SKM-1 (cell line): ENCODE data around the gene GIMAP5.

ENCODE experiments used
- DNase-seq: peaks from one replicate; lab custom pipeline; 2025; ENCODE audit not compliant: unreplicated experiment; lab: John Stamatoyannopoulos, UW

GIMAP5 gene

DNA sequence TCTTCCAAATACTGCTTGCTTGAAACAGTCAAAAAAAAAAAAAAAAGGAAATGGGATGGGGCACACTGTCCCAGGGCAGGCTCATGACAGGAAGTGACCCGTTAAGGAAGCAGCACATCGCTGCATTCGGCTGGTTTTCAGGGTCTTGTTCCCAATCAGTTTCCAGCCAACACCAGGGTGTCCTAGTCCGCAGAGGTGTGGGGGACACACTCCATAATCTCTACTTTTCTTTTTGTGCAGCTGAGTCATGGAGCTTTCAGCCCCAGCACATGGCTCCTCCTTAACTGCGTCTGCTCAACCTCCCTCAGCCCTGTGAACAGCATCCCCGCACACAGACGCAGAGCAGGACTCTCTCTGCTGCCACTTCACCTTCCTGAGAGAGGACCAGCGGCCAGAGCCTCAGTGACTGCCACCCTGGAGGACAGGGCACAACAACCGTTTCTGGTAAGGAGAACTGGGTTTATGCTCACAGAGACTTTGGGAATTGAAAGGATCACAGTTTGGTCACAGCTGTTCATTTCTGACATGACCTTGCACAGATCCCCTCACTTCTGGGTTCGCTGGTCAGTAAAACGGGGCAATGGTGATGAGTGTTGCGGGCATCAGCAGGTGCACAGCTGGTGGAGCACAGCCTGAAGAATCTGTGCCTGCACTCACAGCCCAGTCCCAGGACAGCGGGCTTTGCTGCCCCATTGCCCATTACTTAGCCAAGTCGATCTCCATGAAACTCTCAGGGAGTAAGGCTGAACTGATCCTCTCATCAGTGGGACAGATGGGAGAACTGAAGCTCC, at the start of gene GIMAP5:
Gene GIMAP5 (plus strand): TSS at position 154 of the 791 bp plus-strand sequence. CDS start 3,467 bp downstream, outside the sequence.
- no peak for DNase-seq

DNA sequence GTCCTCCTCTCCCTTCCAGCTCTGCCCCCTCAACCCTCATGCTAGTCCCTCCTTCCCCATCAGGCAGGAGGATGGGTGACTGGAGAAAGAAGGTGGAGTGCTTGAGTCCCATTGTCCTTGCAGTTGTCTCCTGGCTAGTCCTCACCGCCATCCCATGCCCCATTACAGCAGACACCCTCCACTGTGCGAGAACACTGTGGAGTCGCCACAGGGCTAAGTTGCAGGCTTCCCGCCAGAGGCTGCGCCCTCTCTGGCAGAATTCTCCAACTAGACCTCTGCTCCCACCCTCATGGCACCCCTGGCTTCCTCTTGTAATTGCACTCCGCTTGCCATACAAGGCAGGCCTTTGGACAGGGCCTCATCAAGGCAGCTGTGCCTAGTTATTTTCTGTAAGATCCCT, 48.6 kb upstream of the GIMAP5 start:
- DNase-seq, result no peak

DNA sequence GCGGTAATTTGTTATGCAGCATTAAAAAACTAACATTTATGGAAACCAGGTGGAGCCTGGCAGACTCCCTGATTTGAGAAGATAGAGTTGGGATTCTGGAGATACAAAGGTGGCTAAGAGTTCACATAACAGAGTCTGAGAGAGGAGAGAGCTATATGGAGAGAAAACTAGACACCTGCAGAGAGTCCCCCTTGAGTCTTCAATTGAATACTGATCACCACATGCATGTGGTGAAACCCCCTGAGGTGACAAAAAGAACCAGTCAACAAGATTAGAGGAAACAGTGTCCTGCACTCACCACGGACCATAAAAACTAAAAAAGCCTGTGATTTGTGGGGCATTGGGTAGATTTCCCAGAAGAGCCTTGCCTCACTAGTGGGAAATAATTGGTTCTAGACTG, 41.6 kb upstream of the GIMAP5 start:
- no peak for DNase-seq

DNA sequence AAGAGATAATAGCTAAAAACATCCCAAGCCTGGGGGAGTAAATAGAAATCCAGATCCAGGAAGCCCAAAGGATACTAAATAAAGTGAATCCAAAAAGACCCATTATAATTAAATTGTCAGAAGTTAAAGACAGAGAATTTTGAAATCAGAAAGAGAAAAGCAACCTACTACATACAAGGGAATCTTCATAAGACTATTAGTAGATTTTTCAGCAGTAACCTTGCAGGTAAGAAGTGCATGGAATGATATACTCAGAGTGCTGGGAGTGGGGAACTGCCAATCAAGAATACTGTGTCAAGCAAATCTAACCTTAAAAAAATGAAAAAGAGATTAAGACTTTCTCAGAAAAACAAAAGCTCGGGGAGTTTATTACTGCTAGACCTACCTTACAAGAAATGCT, 34.0 kb upstream of the GIMAP5 start:
- no peak for DNase-seq

DNA sequence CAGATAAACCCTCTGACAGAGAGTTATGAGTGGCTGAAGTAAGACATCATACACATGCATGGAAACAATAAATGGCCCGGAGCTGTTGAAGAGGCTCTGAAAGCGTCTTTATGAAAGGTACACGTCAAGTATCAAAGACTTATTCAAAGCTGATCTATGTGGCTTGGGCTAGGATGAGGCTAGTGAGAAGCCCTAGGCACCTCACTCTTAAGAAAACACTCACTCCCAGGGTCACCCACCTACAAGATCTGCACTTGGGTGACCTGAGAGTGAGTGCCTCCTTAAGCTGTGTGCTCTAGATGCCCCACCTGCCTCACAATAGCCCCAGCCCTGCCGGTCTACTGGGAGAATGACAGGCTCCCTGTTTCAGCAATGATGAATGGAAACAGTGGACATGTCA, 21.9 kb upstream of the GIMAP5 start:
- no peak for DNase-seq

DNA sequence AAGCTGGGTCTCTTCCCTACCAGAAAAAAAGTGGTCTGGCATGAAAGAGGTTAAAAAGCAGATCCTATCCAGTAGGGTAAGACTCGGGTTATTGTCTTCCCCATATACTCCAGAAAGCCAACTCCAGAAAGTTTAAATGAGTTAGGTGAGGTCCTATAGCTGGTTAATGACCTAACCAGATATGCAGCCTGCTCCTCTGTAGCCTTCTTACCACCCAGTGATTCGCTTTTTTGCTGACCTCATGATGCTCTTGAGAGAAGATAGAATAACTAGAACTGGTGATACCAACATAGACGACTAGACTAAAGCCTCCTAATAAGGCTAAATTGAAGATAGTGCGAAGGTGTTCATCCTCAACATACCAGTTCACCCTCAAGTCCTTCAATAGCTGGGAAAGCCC, 21.5 kb upstream of the GIMAP5 start:
- DNase-seq, result no peak

DNA sequence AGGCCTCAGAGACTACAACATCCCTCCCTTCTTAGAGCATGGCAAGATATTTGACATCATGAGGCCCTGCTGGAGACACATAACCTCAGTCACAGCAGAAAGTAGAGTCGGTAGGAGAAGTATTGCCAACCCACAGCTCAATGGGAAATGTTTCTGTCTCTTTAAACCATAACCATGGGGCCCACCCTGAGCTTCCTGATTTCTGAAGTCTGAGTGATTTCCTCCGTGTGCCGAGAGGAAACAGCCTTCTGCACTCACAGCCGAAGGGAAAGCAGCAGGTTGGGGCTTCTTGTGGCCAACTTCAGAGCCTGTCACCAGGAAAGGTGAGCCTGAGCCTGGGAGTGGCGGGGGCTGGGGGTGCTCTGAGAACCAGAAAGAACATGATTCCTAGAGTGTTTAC, 20.9 kb upstream of the GIMAP5 start, which contains the start of gene GIMAP1:
Gene GIMAP1 (plus strand): TSS at position 246 of the 400 bp plus-strand sequence. CDS start 2,435 bp downstream, outside the sequence.
- peak; percentile 11 for DNase-seq

DNA sequence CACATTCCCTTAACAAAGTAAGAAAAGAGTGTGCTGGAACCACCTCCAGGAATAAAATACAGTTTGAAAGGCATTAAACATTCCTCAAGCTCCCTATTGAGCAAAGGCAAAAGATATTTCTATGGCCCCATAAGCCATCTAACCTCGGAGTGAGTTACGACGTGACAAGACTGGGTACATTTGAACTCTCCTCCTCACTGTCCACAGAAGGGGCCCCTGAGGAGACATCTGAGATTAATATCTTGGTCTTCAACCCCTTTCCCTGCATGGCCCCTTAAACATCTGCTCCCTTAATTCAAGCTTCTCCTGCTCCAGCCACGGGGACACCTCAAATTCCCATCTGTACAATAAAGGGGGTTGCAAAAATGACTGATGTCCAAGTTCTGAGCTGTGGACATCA, 20.3 kb upstream of the GIMAP5 start:
- no peak for DNase-seq

DNA sequence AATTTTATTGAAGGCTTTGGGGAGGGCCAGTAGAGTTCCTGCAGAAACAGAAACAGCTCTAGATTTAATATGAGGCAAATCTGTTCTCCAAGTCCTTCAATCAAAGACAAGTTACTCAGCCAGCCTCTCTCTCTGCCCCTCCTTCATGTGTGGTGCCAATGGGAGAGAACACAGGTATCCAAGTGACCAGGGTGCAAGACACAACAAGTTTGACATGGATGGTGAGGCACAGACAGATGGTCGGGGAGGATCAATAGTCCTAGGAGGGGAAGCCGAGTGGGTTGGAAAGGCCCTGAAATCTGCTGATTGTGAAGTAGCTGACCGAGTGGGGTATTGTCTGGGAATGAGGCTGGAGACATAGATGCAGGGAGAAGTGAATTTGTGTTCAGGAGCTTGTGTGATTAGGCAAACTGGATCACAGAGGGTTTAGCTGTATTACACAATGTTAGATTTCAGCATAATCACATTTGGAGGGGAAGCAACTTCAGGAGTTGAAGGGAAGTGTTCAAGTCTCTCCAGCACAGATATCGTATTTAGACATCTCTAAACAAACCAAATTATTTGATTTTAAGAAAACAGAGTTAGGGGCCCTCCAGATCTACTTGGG, 19.3 kb upstream of the GIMAP5 start:
- peak; percentile 1 for DNase-seq

DNA sequence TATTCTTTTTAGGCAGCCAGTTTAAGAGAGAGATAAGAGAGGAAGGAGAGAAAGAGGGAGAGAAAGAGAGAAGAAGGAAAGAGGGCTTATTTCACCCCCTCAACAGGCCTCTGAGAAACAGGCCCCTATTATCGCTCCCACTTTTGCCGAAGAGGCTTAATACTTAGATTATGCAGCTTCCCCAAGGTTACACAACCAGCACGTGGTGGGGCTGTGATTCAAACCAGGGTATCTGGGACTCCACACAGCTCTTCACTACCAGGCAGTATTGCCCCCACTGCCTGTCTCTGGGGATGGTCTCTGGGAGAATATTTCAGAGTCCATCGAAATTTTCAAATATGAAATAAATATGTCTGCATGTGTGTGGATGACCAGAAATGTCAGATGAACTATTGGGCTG, 17.8 kb upstream of the GIMAP5 start:
- no peak for DNase-seq

DNA sequence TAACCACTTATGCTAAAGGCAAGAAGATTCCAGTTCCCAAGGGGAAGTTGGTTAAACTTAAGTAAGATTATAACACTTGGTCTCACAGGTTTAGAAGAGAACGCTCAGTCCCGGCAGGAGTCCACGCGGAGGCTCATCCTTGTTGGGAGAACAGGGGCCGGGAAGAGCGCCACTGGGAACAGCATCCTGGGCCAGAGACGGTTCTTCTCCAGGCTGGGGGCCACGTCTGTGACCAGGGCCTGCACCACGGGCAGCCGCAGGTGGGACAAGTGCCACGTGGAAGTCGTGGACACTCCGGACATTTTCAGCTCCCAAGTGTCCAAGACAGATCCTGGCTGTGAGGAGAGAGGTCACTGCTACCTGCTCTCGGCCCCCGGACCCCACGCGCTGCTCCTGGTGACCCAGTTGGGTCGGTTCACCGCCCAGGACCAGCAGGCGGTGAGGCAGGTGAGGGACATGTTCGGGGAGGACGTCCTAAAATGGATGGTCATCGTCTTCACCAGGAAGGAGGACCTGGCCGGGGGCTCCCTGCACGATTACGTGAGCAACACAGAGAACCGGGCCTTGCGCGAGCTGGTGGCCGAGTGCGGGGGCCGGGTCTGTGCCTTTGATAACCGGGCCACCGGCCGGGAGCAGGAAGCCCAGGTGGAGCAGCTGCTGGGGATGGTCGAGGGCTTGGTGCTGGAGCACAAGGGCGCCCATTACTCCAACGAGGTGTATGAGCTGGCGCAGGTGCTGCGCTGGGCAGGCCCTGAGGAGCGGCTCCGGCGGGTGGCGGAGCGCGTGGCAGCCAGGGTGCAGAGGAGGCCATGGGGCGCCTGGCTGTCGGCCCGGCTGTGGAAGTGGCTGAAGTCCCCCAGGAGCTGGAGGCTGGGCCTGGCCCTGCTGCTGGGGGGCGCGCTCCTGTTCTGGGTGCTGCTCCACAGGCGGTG, 17.0 kb upstream of the GIMAP5 start:
- DNase-seq, result no peak

DNA sequence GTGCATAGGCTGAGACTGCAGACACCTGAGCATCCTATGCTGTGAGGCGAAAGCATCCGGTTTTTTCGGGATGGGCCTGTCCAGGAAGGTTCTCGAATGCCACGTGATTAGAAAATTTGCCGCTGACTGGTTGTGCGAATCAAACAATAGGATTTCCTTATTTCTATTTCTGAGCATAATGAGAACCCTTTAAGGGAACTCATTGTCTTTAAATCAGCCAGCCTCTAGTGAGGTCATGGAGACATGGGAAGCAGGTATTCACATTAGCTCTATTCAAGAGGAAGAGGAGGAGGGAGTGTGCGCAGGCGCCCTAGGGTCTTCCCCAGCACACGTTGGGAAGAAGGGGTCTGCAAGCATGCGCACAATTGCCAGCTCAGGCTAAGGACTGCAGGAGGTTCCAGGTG, 15.2 kb upstream of the GIMAP5 start:
- no peak for DNase-seq

DNA sequence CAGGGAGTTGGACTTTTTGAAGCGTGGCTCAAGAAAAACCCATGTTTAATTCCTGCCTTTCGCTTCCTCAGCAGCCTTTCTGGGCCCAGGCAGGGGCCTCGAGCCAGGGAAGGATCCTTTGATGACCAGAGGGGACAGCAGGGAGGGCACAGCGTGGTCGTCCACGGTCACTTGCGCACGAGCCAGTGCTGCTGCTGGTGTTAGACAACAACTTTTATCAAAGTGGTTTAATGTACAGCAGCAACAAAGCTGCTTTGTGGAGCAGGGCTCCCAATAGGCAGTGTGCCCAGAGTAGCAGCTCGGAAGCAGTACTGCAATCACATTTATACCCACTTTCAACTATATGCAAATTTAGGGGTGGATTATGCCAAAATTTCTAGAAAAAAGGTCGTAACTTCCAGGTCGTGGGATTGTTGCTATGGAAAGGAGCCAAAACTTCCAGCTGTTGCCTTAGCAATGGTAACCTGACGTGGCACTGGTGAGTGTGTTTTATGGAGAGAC, 14.7 kb upstream of the GIMAP5 start:
- no peak for DNase-seq

DNA sequence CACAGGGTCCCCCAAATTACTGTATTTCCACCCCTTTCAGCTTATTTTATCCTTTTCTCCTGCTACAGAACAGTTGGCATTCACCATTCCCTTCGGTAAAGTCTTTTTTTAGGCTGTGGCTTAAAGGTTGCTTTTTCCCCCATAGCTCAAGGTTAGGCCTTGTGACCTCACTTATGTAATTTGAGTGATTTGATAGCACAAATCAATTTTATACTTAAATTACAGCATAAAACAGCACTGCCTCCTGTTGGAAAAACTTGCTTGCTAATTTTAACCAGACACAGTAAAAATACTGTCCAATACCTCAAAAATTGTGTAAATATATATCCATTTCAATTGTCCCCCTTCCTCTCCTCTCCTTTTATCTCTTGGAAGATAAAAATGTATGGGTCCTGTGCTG, 13.8 kb upstream of the GIMAP5 start:
- no peak for DNase-seq

DNA sequence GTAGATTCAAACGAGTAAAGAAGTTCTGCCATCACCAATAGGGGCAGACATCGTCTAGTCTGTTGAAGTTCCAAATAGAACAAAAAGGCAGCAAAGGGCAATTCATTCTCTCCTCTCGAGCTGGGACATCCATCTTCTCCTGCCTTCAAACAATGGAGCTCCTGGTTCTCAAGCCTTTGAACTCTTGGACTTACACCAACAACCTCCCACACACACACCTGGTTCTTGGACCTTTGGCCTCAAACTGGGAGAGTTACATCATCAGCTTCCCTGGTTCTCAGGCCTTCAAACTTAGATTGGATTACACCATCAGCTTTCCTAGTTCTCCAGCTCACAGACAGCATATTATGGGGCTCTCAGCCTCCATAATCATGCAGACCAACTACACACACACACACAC, 9.8 kb upstream of the GIMAP5 start:
- DNase-seq, result no peak

DNA sequence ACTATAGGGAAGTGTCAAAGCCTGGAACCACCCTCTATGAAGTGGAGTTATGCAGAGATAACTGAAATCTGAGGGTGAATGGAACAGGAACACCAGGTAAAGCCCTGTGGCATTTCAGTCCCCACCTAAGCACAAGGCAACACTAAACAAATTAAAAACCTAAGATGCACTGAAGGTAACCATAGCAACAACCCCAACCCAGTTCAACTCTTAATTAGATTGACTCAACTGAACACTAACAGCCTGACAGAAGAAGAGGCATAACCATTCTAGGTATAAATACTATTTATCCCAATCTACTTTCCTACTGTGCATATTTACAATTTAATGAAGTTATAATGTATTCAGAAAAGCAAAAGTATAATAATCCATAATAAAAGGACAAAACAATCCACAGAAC, 9.2 kb upstream of the GIMAP5 start:
- no peak for DNase-seq

DNA sequence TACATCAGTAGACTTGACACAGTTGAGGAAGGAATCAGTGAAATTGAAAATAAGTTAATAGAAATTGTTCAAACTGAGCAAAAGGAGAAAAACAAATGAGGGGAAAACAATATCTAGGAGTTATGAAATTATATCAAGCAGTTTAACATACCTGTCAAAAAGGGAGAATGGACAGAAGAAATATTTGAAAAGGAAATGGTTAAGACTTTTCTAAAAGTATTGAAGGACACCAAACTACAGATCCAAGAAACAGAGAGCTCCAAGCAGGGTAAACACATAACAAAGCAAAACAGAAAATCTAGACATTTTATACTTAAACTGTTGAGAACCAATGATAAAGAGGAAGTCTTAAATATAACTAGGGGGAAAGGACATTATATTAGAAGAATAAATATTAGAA, 8.6 kb upstream of the GIMAP5 start:
- no peak for DNase-seq

DNA sequence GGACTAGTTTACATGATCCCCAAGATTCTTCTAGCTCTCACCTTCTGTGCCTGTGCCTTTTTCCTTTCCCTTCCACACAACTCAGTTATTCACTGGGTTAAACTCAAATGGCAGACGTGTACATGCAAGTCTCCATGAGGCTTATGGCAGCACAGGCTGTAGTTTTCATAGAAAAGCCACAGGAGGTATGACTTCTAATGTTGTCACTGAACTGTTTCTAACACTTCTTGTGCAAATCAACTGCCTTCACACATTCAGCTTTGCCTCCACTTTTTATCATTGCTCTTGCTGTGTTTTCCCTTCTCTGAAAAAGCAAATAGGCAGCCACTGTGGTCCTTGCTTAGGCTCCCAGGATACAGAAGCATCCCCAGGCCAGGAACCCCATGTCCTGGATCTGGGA, 5.3 kb upstream of the GIMAP5 start:
- DNase-seq, result no peak

DNA sequence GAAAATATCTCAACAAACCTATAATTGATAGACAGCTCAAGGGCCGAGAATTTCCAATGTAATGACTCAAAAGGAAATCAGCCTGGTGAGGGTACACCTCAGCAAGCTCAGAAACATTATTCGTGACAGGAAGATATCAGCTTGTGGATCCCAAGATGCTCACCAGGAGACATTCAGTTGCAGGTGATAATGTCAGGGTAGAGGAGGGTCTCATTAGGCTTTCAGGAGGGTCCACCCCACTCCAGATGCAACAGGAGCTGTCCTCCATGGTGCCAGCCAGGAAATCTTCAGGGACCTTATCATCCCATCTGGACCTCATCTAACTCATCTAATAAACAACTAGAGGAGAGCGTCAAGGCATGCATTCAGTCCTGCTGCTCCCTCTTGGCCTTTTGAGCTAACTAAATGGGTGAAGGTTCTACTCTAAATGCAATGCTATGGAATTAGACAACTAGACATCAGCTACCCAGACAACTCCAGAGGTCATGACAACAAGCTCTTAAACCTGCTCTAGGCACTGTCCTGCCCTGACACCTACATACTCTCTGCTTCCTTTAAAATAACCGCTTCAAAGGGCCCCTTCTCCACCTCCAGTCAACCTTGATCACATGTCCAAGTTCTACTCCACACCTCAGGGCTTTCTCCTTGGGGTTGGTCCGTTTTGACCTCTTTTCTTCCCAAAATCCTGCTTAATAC, 4.3 kb upstream of the GIMAP5 start:
- DNase-seq, result no peak

DNA sequence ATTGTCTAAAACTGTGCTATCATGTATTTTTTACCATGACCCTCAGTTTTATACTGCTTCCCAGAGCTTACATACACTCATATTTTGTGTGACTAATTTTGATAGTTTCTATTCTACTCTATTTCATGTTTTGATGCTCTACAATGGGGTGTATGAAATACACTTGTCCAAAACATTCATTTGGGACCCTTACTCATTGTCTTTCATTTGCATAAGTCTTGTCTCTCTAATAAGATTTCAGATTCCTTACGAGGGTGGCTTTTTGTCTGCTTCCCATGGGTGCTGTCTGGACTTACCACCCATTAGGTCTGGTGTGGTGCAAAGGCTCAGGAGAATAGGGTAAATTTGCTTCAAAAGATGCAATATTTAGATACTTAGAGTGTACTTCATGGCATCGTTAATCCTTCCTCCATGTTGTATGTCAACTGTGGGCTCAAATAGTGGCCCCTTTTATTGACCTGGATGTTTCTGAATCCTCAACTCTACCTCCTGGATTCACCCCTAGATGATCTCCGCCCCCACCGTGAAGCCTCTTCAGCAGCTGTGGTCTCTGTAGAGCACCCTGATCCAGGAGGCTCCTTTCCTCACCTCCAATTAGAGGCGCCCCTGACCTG, 3.6 kb upstream of the GIMAP5 start:
- no peak for DNase-seq
